HG03135 (cell line): Measurements from ENCODE around the gene MMD2.

Experiments
- ATAC-seq: cut with Tn5 transposase; IDR thresholded peaks from one replicate; pipeline ENCODE4 v1.9.1; 2021; ENCODE audit warnings: mild to moderate bottlenecking, moderate library complexity; ENCODE audit not compliant: unreplicated experiment

The MMD2 gene

DNA sequence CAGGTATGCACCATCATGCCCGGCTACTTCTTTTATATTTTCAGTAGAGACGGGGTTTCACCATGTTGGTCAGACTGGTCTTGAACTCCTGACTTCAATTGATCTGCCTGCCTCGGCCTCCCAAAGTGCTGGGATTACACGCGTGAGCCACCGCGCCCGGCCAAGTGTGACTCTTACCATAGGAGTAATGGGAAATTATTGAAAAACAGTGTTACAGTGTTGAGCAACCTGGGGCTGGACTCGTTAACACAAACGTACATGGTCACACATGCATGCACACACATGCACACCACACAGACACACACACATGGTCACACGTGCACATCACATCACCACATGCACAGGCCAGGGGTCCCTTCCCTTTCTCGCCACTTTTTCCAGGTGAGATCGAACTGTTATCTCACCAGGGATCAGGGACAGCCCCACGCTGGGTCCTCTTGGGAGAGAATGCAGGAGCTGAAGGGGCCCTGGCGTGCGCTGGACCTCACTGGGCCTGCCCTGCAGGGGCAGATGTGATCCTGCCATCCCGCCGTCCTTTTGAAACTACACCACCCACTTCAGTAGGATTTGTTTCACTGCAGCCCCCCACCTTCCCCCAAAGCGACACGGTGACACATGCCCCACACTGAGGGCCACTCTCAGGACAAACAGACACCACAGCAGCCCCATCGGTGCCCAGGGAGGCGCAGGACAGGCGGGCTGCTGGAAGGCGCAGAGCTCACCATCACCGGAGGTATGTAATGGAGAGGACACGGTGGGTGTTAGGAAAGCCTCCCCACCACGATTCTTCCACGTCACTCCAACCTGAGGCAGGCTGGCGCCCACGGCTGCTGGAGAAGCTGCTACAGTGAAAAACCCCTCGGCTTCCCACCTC lies 85.7 kb downstream of the MMD2 start:
- ATAC-seq: no peak

DNA sequence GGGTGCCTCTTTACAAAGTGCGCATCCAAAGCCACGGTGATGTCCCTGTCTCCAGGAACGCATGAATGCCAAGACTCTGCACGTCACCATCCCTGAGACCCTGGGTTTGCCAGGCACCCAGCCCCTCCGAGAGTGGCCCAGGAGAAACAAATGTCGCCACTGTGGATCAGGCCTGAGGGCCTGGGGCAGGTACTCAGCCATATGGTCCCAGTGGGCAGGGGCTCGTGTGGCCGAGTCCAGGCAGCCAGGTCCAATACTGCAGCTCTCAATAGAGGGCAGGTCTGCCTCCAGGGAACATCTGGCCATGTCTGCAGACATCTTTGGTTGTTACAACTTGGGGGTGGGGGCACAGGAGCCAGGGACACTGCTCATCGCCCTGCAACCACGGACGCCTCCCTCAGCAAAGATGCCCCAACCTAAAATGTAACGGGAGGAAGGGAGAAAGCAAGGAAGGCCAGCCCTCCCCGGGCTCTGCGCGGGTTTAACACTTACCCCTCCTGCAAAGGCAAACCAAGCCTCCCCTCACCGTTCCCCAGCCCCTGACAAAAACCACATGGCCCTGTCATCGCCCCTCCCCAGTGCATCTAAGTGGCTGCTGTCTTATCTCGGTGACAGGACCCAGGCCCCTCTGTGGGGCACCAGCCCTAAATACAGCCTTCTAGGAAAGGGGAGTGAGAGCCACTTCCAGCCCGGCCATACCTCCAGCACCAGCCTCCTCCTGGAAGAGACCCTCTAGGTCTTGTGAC lies 86.9 kb downstream of the MMD2 start:
- ATAC-seq: no peak

DNA sequence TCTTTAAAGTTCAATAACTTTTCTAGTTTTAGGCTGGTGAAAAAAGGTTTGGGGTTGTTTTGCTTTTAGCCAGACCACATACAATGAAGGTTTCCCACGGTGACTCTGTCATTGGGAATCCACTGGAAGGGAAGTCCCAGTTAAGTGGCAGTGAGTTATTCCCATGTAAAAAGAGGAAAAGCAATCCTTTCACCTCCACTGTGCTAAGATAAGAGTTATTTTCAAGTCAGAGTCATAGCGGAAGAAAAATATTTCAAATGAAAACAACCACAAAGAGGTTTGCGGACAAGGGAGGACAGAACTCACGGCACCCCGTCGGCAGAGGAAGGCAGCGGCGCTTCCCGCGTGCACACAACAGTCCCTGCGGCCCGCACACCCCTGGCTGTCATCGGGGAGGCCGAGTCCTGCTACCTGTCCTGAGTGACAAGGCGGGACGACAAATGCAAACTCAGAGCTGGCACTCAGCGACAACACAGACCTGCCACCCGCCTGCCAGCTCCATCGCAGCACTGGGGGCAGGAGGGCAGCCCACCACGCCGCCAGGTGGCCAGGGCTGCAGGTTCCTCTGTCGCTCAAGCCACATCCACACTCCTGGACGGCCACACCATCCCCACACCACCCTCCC lies 87.8 kb downstream of the MMD2 start:
- ATAC-seq: no peak

DNA sequence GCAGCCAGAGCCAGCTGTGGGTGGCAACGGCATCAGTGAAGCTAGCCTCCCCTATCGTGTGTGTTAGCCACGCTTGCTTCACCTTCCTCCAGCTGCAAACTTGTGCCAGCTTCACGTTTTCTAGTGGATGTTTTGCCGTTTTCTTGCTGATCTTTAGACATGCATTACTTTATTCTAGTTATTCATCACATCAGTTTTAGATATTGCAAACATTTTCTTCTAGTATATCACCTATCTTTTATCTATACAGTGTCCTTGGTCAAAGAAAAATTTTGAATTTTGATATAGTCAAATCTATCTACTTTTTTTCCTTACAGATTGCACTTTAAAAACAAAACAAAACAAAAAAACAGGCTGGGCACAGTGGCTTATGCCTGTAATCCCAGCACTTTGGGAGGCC lies 90.5 kb downstream of the MMD2 start:
- ATAC-seq: no peak

DNA sequence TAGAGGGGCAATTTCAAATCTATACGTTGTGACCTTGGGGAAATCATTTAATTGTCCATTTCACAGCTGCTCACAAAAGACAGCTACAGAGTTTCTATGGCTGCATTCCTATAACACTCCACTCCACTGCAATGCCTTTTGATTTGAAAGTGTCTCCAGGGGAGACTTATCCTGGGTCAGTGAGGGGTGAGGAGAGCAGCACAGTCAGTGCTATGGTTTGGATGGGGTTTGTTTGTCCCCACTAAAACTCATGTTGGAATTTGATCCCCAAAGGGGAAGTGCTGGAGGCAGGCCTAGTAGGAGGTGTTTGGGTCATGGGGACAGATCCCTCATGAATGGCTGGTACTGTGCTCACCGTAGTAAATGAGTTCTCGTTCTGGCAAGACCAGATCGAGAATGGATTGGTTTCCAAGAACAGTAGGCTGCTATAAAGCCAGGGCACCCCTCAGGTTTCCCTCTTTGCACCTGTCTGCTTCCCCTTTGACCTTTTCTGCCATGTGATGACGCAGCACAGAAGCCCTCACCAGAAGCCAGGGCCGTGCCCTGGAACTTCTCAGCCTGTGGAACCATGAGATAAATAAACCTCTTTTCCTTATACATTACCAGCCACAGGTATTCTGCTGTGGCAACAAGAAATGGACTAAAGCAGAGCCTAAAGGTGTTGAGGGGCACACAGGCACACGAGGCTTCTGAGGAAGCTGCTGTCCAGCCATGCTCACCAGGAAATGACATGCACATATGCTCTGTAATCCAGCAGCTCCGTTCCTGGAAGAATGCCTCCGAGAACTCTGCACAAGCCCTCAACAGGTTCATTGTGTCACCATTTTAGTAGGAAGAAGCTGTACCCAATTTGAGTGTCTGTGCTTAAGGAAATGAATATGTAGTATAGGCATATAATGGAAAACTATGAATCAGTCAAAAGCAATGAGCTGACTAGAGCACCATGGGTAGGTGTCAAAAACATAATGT lies 92.2 kb downstream of the MMD2 start:
- ATAC-seq: no peak

DNA sequence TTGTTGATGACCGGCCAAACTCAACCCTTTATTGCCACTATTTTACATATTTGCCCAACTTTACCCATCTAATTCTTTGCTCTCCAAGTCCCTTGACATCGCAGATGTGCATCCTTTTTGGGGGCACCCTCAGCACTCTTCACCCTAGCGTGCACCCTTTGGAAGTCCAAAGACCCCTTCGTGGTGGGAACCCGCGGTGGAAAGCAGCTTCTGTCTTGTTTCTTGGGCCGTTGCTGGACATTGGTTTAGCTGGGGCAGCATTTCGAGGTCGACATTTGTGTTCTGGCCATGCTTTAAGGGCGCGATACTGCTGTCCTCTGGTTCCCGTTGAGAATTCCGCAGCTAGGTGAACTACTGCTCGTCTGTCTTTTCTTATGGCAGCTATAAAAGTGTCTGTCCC lies 96.8 kb downstream of the MMD2 start:
- no peak for ATAC-seq

DNA sequence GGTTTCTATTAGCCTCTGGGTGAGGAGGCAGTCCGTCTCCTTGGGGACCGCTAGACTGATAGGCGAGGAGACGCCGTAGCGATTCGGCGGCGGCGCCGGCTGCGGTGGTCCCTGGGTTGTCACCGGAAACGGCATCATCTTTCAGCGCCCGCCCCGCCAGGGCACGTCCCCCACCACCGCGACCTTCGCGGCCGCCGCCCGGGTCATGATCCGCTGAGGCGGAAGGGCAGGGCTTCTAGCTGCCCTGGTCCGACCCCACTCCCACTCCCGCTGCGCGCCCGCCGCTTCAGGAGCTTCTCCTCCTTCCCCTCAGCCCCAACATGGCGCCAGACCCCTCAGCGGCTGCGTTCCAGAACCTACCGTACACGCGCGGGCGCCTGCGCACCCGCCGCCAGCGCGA lies 97.3 kb downstream of the MMD2 start, which contains the start of gene PAPOLB:
Gene PAPOLB (minus strand): TSS at position 358 of the 400 bp plus-strand sequence. CDS start 220 bp downstream, at position 138.
- ATAC-seq: no peak

DNA sequence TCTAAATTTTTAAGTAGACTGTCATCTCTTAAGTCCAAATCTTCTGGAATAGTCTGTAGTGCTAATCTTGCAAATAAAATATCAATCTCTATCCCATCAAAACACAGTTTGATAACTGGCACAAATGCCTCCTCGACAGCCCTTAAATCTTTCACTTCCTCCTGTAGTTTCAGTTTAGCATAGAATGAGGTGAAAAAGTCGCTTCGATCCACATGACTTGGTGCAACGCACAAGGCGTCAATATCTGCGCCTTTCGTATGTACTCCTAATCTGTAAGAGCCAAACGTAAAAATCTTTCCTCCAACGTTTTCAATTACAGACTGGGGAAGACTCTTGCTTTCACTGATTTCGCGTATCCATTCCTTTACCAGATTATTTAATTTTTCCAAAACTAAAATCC lies 97.8 kb downstream of the MMD2 start:
- ATAC-seq: no peak

DNA sequence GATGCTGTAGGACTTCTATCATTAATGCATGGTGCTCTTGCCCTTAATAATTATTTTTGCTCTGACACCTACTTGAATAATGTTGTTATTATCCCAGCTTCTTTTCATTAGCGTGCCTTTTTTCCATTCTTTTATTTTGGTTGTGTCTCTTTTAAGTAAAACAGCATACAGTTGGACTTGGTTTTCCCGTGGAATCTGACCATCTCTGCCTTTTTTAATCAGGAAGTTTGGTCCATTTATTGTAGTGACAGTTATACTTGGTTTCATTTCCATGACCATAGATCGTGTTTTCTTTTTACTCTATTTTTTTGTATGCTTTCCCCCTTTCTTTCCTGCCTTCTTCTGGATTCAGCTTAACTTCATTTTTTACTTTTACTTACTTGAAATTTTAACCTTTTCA lies 101.8 kb downstream of the MMD2 start:
- no peak for ATAC-seq

DNA sequence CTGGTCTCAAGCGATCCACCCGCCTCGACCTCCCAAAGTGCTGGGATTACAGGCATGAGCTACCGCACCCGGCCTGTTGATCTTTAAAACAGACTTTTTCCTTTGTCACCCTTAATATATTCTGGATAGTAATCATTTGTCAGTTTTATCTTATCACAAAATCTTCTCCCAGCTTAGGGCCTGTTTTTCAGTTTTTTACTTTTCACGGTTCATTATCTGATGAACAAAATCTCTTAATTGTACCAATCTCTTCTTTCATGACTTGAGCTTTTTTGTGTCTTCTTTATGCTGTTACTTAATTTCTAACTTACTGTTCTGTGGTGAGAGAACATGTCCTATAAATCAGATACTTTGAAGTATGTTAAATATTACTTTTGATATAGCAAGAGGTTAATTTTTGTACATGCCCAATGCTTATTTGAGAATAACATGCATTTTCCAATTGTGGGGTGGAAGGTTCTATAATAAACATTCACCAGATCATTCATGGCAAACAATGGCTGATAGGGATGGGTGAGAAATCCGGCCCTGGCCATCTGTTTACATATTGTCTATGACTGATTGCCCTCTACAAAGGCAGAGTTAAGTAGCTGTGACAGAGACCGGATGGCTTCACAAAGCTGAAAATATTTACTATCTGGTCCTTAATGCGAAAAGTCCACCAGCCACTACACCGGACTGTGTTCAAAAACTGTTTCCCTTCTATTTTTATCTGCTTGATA lies 102.5 kb downstream of the MMD2 start:
- ATAC-seq: no peak
